A549 (cell line): ENCODE data around the gene RABL2B.
"Not testable (repeated sequence)": the region's sequence is repeated elsewhere in the genome, so short reads cannot be mapped to it uniquely, and the experiment has no call there.

Source experiments
- CHD2 ChIP-seq: fragments of 150-350 bp; IDR thresholded peaks from 2 replicates; pipeline ENCODE4 v1.6.1; 2014; ENCODE audit warnings: low read length; ENCODE audit not compliant: partially characterized antibody
- EP300 ChIP-seq, 2 experiments: fragments of >200 bp; sonication (Bioruptor Twin); formaldehyde crosslinking; IDR thresholded peaks; 2 replicates in 1 of 2; 3 replicates in 1 of 2; pipeline ENCODE4 v1.6.1; 2016 to 2017
- FOSL2 ChIP-seq, 2 experiments: fragments of 450-650 bp in 1 of 2; fragments of >200 bp in 1 of 2; sonication (Bioruptor Twin) in 1 of 2; formaldehyde crosslinking; IDR thresholded peaks; 2 replicates each; pipeline versions ENCODE4 v1.5.0 to v1.6.1; 2016 to 2020; ENCODE audit warnings: mild to moderate bottlenecking in 1 of 2, moderate library complexity in 1 of 2
- MAZ ChIP-seq: fragments of 150-350 bp; IDR thresholded peaks from 2 replicates; pipeline ENCODE4 v1.6.1; 2014; ENCODE audit warnings: antibody characterized with exemption, low read depth, low read length, borderline replicate concordance
- MYC ChIP-seq: IDR thresholded peaks from 2 replicates; pipeline ENCODE4 v1.6.1; 2012; ENCODE audit warnings: mild to moderate bottlenecking, inconsistent platforms, low read length, improper control_type of control experiment, borderline replicate concordance
- NFE2L2 ChIP-seq: fragments of 150-350 bp; conservative IDR thresholded peaks from 2 replicates; pipeline ENCODE4 v1.6.1; 2014; ENCODE audit warnings: low read length
- PBX3 ChIP-seq: IDR thresholded peaks from 2 replicates; pipeline ENCODE4 v1.6.1; 2012
- POLR2A ChIP-seq: IDR thresholded peaks from 2 replicates; pipeline ENCODE4 v1.6.1; 2012; ENCODE audit warnings: mild to moderate bottlenecking, low read length
- POLR2AphosphoS2 ChIP-seq: conservative IDR thresholded peaks from 2 replicates; pipeline ENCODE4 v1.6.1; 2012; ENCODE audit warnings: low read length, improper control_type of control experiment, inconsistent platforms
- RAD21 ChIP-seq, 2 experiments: fragments of >200 bp in 1 of 2; sonication (Bioruptor Twin) in 1 of 2; formaldehyde crosslinking in 1 of 2; IDR thresholded peaks in 1 of 2; conservative IDR thresholded peaks in 1 of 2; 2 replicates in 1 of 2; 3 replicates in 1 of 2; pipeline ENCODE4 v1.6.1; 2012 to 2018; ENCODE audit warnings: inconsistent platforms in 1 of 2
- ZFP36 ChIP-seq: fragments of 450-650 bp; IDR thresholded peaks from 2 replicates; pipeline ENCODE4 v1.6.1; 2014; ENCODE audit warnings: borderline replicate concordance; ENCODE audit not compliant: partially characterized antibody
- TF ChIP-seq, protein P1 (sequence below): fragments of >200 bp; sonication (Bioruptor Twin); formaldehyde crosslinking; IDR thresholded peaks from 3 replicates; pipeline ENCODE4 v1.5.1; 2016

GRCh38 chr22:50764288-50764687 is 19.1 kb downstream of the RABL2B start:
- TF ChIP-seq FOSL2 (IDR thresholded peaks at IDR 0.05); FOSL2 (CRISPR knock-in tag; IDR thresholded peaks at IDR 0.05); EP300 (IDR thresholded peaks at IDR 0.05); POLR2A; ZFP36; NFE2L2; POLR2AphosphoS2; RAD21 (conservative IDR thresholded peaks at IDR 0.05 in 1 of 2, IDR thresholded peaks at IDR 0.05 in 1 of 2); PBX3; CHD2; MAZ; MYC: not testable (repeated sequence)
- TF ChIP-seq, protein P1, sequence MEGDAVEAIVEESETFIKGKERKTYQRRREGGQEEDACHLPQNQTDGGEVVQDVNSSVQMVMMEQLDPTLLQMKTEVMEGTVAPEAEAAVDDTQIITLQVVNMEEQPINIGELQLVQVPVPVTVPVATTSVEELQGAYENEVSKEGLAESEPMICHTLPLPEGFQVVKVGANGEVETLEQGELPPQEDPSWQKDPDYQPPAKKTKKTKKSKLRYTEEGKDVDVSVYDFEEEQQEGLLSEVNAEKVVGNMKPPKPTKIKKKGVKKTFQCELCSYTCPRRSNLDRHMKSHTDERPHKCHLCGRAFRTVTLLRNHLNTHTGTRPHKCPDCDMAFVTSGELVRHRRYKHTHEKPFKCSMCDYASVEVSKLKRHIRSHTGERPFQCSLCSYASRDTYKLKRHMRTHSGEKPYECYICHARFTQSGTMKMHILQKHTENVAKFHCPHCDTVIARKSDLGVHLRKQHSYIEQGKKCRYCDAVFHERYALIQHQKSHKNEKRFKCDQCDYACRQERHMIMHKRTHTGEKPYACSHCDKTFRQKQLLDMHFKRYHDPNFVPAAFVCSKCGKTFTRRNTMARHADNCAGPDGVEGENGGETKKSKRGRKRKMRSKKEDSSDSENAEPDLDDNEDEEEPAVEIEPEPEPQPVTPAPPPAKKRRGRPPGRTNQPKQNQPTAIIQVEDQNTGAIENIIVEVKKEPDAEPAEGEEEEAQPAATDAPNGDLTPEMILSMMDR = not testable (repeated sequence)
